Thymus (tissue), 11 donors: Measurements from ENCODE around the gene MON2. TPM values are rescaled to one million over a fixed set of nuclear protein-coding genes. Genes with fewer than 3 reads are reported as not detected.
"Not testable (repeated sequence)": the region's sequence is repeated elsewhere in the genome, so short reads cannot be mapped to it uniquely, and the experiment has no call there.

Source experiments
- DNase-seq, 9 donors: peaks; one replicate each; pipeline ENCODE4 v3.0.0-alpha.2; 2013; ENCODE audit warnings: low spot score in 9 of 9, low read depth in 6 of 9, missing footprints in 1 of 9
- H3K27ac ChIP-seq, 2 donors: one replicate each; pipeline ENCODE4 v1.5.1; 2013; ENCODE audit warnings: control low read depth in 1 of 2, low read depth in 1 of 2, low read length in 1 of 2, mild to moderate bottlenecking in 1 of 2, moderate library complexity in 1 of 2
- H3K27me3 ChIP-seq, 2 donors: one replicate each; pipeline ENCODE4 v1.5.1; 2013; ENCODE audit warnings: low read length in 1 of 2; ENCODE audit not compliant: control insufficient read depth in 2 of 2, insufficient read depth in 1 of 2
- H3K36me3 ChIP-seq, 2 donors: one replicate each; pipeline ENCODE4 v1.5.1; 2013; ENCODE audit warnings: low read length in 1 of 2, mild to moderate bottlenecking in 1 of 2, moderate library complexity in 1 of 2; ENCODE audit not compliant: control insufficient read depth in 2 of 2, insufficient read depth in 2 of 2
- H3K4me1 ChIP-seq, 2 donors: one replicate each; pipeline ENCODE4 v1.5.1; 2013; ENCODE audit warnings: low read length in 2 of 2; ENCODE audit not compliant: control insufficient read depth in 2 of 2, insufficient read depth in 2 of 2
- H3K4me3 ChIP-seq, 2 donors: one replicate each; pipeline ENCODE4 v1.5.1; 2013; ENCODE audit warnings: low read length in 2 of 2, control low read depth in 1 of 2, mild to moderate bottlenecking in 1 of 2
- H3K9me3 ChIP-seq, 2 donors: one replicate each; pipeline ENCODE4 v1.5.1; 2013; ENCODE audit warnings: low read length in 1 of 2, mild to moderate bottlenecking in 1 of 2; ENCODE audit not compliant: control insufficient read depth in 2 of 2, insufficient read depth in 1 of 2
- WGBS: extraction: QIAGEN DNeasy Blood & Tissue Kit; methylation state at CpG from one replicate; pipeline ENCODE4 v1.1.7; 2013; 5-methylcytosine and 5-hydroxymethylcytosine counted together
- polyA plus RNA-seq: library from polyadenylated mRNA; stranded (reverse); fragments of 200-250 nt; gene quantifications from one replicate; pipeline ENCODE4 v1.2.3, GENCODE V29; 2013
- total RNA-seq: library from RNA; stranded (reverse); fragments of 120-200 nt; gene quantifications from one replicate; pipeline ENCODE4 v1.2.4, GENCODE V29; 2013
- donor health status: healthy.

MON2 gene
- total and polyA plus RNA-seq, 2 donors: 21.4 to 32.7 TPM

DNA sequence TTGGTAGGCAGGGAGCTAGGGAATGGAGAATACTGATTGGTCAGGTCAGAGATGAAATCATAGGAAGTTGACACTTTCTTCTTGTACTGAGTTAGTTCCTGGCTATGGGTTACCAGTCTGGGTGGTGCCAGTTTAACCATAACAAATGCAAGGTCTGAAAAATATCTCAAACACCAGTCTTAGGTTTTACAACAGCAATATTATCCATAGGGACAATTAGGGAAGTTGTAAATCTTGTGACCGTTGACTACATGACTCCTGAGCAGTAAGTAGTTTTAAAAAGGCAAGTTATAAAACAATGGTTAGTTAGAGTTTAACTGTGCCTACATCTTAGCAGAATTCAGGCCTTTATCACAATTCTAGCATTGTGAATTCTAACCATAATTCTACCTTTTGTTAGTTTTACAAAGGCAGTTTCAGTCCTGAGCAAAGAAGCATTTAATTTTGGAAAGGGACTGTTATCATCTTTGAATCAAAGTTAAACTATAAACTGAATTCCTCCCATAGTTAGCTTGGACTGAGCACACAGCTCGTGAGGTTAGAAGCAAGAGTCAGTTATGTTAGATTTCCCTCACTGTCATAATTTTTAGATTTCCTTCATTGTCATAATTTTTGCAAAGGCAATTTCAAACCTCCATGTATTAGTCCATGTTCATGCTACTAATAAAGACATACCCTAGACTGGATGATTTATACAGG, 19.7 kb upstream of the MON2 start:
- no peaks in the 10 kb centered on the region for H3K27me3 ChIP-seq
- no peak overlapping the region for H3K27ac ChIP-seq
- H3K4me1 ChIP-seq: no peaks in the 10 kb centered on the region
- no peak overlapping the region for H3K4me3 ChIP-seq
- no peaks in the 10 kb centered on the region for H3K36me3 ChIP-seq
- DNase-seq: no peak
- peaks cover 0 to 8% of the 10 kb centered on the region in 2 donors for H3K9me3 ChIP-seq
- WGBS: 61% methylated on average over 2 of the region's 2 CpGs

DNA sequence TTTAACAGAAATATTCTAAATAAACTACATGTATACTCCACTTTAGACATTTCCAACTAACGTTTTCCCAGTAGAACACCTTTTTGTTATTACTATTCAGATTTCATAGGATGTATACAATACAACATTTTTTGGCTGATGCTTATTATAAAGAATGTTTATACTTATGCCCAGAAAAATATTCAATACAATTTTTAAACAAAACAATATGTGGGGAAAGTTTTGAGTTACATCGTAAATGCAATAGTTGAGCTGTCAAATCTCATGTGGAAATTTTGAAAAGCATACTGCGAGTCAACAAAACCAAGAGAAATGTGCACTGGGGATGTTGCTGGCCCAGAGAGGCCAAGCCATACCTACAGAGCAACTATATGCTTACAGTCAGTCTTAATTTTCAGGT, 18.2 kb upstream of the MON2 start:
- Histone ChIP-seq H3K27ac (no peak overlapping the region), H3K36me3 (no peaks in the 10 kb centered on the region), H3K4me3 (no peak overlapping the region), H3K9me3 (peaks cover 0 to 8% of the 10 kb centered on the region in 2 donors), H3K4me1 (no peaks in the 10 kb centered on the region), H3K27me3 (no peaks in the 10 kb centered on the region)
- no peak for DNase-seq
- WGBS: 95% methylated on average over 3 of the region's 3 CpGs

DNA sequence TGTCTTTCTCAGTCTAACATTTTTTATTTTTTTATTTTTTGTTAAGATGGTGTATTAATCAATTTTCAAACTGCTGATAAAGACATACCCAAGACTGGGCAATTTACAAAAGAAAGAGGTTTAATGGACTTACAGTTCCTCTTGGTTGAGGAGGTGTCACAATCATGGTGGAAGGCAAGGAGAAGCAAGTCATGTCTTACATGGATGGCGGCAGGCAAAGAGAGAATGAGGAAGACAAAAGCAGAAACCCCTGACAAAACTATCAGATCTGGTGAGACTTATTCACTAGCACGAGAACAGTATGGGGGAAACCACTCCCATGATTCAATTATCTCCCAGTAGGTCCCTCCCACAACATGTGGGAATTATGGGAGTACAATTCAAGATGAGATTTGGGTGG, 11.2 kb upstream of the MON2 start:
- WGBS: 71% methylated on average over 2 of the region's 2 CpGs
- H3K27me3 ChIP-seq, H3K9me3 ChIP-seq, H3K36me3 ChIP-seq, H3K4me3 ChIP-seq, H3K4me1 ChIP-seq, H3K27ac ChIP-seq, DNase-seq: not testable (repeated sequence)

DNA sequence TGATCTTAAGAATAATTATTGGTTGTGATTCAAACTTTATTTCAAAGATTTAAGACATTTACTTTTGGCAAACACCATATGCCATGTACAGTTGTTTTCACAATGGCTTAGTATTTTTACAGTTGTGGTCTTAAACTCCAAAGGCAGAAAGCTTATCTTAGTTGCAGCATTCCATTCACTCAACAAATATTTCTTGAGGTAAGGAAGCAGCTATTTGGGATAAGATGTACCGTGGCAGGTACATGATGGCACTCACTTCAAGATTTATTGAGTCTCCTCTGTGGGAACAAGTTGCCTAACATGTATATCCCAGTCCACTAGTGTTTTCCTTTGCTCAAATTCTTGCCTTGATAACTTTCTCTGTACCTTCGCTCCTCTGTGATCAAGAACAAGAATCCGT, 8.0 kb upstream of the MON2 start:
- Histone ChIP-seq H3K4me3 (no peak overlapping the region), H3K9me3 (peaks cover 0 to 4% of the 10 kb centered on the region in 2 donors), H3K36me3 (no peaks in the 10 kb centered on the region), H3K4me1 (no peaks in the 10 kb centered on the region), H3K27ac (no peak overlapping the region), H3K27me3 (no peaks in the 10 kb centered on the region)
- no peak for DNase-seq
- WGBS: 98% methylated on average over 3 of the region's 3 CpGs

DNA sequence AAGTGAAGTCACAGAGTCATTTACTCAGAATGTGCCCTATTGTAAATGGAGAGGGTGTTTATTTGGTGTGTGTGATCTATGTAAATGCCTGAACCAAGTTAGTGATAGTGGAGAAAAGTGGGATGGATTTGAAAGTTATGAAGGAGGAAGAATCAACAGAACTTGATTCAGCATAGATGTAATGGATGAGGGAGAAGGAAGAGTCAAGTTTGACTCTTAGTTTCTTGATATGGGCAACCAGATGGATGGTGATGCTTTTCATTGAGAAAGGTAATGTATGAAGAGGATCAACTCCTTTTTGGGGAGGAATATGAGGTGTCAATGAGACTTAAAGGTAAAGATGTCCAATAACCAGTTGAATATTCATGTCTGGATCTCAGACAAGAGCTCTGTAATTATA, 6.7 kb upstream of the MON2 start:
- DNase-seq: no peak
- Histone ChIP-seq H3K4me1 (no peaks in the 10 kb centered on the region), H3K27me3 (no peaks in the 10 kb centered on the region), H3K27ac (no peak overlapping the region), H3K4me3 (no peak overlapping the region), H3K36me3 (no peaks in the 10 kb centered on the region), H3K9me3 (peaks cover 0 to 4% of the 10 kb centered on the region in 2 donors)

DNA sequence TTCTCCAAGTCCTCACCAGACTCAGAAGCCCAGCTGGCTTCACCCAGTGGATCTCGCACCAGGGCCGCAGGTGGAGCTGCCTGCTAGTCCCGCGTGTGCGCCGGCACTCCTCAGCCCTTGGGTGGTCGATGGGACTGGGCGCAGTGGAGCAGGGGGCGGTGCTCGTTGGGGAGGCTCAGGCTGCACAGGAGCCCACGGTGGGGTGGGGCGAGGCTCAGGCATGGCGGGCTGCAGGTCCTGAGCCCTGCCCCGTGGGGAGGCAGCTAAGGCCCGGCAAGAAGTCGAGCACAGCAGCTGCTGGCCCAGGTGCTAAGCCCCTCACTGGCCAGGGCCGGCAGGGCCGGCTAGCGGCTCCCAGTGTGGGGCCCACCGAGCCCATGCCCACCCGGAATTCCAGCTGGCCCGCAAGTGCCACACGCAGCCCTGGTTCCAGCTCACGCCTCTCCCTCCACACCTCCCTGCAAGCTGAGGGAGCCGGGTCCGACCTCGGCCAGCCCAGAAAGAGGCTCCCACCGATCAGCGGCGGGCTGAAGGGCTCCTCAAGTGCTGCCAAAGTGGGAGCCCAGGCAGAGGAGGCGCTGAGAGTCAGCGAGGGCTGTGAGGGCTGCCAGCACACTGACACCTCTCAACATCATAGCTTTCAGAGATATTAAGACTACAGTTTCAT, 5.3 kb upstream of the MON2 start:
- H3K9me3 ChIP-seq, H3K27ac ChIP-seq, DNase-seq, H3K36me3 ChIP-seq, H3K27me3 ChIP-seq, H3K4me3 ChIP-seq, H3K4me1 ChIP-seq: not testable (repeated sequence)
- 95% methylated on average over 32 of the region's 32 CpGs for WGBS

DNA sequence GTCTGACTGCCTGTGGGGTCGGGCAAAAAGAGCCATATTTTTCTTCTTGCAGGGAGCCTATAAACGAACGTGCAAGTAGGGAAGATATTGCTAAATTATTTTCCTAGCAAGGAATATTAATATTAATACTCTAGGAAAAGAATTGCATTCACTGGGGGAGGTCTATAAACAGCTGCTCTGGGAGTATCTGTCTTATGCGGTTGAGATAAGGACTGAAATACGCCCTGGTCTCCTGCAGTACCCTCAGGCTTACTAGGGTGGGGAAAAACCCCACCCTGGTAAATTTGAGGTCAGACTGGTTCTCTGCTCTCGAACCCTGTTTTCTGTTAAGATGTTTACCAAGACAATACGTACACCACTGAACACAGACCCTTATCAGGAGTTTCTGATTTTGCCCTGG, 3.4 kb upstream of the MON2 start:
- DNase-seq, H3K36me3 ChIP-seq, H3K27me3 ChIP-seq, H3K4me1 ChIP-seq, H3K9me3 ChIP-seq, H3K27ac ChIP-seq, H3K4me3 ChIP-seq: not testable (repeated sequence)
- WGBS: 86% methylated on average over 7 of the region's 7 CpGs

DNA sequence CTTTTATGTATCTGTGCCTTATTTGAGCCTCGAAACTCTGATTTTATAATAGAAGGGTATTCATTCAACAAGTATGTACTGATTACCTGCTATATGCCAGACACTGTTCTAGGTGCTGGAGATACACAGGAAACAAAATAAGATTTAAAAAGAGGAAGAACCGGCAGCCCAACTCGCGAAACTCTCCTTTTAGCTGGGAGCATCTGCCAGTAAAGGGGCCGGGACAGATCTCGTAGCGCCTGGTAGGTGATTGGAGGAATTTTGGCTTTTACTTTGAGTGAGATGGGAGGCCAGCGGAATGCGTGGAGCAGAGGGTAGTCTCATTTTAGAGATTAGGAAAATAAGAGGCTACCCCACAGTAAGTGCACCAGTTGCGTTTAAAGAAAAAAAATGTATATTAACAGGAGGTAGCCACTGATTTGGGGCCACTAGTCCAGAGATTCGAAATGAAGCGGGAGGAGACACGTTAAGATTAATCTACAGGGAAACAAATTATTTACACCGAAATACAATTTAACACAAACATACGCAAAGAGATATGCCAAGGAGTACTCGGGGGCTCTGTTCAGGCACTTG, 520 bp upstream of the MON2 start:
- Histone ChIP-seq H3K4me1 (peaks cover 5 to 11% of the 10 kb centered on the region in 2 donors), H3K27me3 (no peaks in the 10 kb centered on the region), H3K4me3 (peak overlapping the region; percentile 80 to 90), H3K36me3 (peaks cover 0 to 8% of the 10 kb centered on the region in 2 donors), H3K9me3 (peaks cover 0 to 4% of the 10 kb centered on the region in 2 donors), H3K27ac (peak overlapping the region; percentile 91 to 97)
- peak in 8 of 9 donors; percentile 8 to 61 (median 34) for DNase-seq
- WGBS: 4% methylated on average over 16 of the region's 16 CpGs

DNA sequence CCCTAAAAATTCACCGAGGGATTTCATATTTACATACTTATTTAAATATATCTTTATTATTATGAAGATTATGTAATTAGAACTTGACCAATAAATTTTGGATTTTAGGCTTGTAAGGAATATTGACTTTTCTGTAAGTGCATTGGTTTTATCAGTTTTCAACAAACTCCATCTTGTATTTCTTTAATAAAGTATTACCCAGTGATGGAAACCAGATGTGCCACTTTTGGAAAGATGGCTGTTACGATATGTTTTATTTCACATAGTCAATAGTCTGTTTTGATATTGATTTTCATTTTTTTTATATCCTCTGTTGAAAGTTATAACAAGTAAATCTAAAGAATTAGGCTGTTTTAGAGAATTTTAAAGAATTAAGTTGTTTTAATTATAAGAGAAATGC, 1.8 kb downstream of the MON2 start:
- peaks cover 5 to 11% of the 10 kb centered on the region in 2 donors for H3K4me1 ChIP-seq
- WGBS: over 99% methylated on average over 2 of the region's 2 CpGs
- DNase-seq: no peak
- no peak overlapping the region for H3K4me3 ChIP-seq
- H3K27me3 ChIP-seq: no peaks in the 10 kb centered on the region
- H3K27ac ChIP-seq: no peak overlapping the region
- H3K9me3 ChIP-seq: no peaks in the 10 kb centered on the region
- peaks cover 0 to 12% of the 10 kb centered on the region in 2 donors for H3K36me3 ChIP-seq
